ENCODE data around the gene EIF3L. TPM values are rescaled to one million over a fixed set of nuclear protein-coding genes. Genes with fewer than 3 reads are reported as not detected.

Gene EIF3L
- total RNA-seq, 1 donor from 2014 or later = 971 TPM

GRCh38 chr22:37848587-37849088 lies 581 bp upstream of the EIF3L start:
- Histone ChIP-seq H4K20me1 (ENCODE audit: low read depth) (peaks cover 34% of the 10 kb centered on the region), H3K79me2 (ENCODE audit: low read depth) (peaks cover 59% of the 10 kb centered on the region), H3F3A (ENCODE audit: low read depth) (peaks cover 46% of the 10 kb centered on the region), H3K4me3 (peak overlapping the region; percentile 64), H3K27ac (peak overlapping the region; percentile 46), H3K4me2 (peak overlapping the region; percentile 81), H3K4me1 (peaks cover 11% of the 10 kb centered on the region), H3K36me3 (peaks cover 16% of the 10 kb centered on the region), H3K9ac (peak overlapping the region; percentile 71), H3K27me3 (no peaks in the 10 kb centered on the region), H3K9me3 (ENCODE audit: low read depth) (no peaks in the 10 kb centered on the region), H2AFZ (replicated peaks) (peak overlapping the region; percentile 59)
- Mint-ChIP-seq H3K27ac (peak overlapping the region; percentile 90), H3K36me3 (peaks cover 22% of the 10 kb centered on the region), H3K4me3 (peak overlapping the region; percentile 95), H3K4me1 (peaks cover 28% of the 10 kb centered on the region), H3K9me3 (peaks cover 10% of the 10 kb centered on the region), H3K27me3 (ENCODE audit: insufficient read depth, low read depth) (peaks cover 2% of the 10 kb centered on the region)
- peak; percentile 32 for DNase-seq (ENCODE audit: low spot score)
- TF ChIP-seq EZH2 (IDR thresholded peaks at IDR 0.05) (no peak), CTCF (IDR thresholded peaks at IDR 0.05) (no peak), EZH2phosphoT487 (IDR thresholded peaks at IDR 0.05) (no peak)

- Mint-ChIP-seq H3K27ac (no peak overlapping the region), H3K36me3 (peaks cover 34% of the 10 kb centered on the region), H3K4me3 (peak overlapping the region; percentile 95), H3K4me1 (peaks cover 28% of the 10 kb centered on the region), H3K27me3 (ENCODE audit: insufficient read depth, low read depth) (peaks cover 2% of the 10 kb centered on the region), H3K9me3 (peaks cover 4% of the 10 kb centered on the region)
- H3K4me3 ChIP-seq = no peak overlapping the region
- no peak overlapping the region for H3K27ac ChIP-seq
- peaks cover 11% of the 10 kb centered on the region for H3K4me1 ChIP-seq
- no peaks in the 10 kb centered on the region for H3K27me3 ChIP-seq
- H3K36me3 ChIP-seq = peaks cover 16% of the 10 kb centered on the region
- H3K79me2 ChIP-seq (ENCODE audit: low read depth) = peaks cover 72% of the 10 kb centered on the region
- no peak overlapping the region for H2AFZ ChIP-seq (replicated peaks)
- no peak for DNase-seq (ENCODE audit: low spot score)
- H4K20me1 ChIP-seq (ENCODE audit: low read depth) = peaks cover 47% of the 10 kb centered on the region
- peaks cover 26% of the 10 kb centered on the region for H3F3A ChIP-seq (ENCODE audit: low read depth)
- TF ChIP-seq EZH2phosphoT487 (IDR thresholded peaks at IDR 0.05) = no peak
- no peak for TF ChIP-seq EZH2 (IDR thresholded peaks at IDR 0.05)
- no peak for TF ChIP-seq CTCF (IDR thresholded peaks at IDR 0.05)
- H3K9me3 ChIP-seq (ENCODE audit: low read depth) = no peaks in the 10 kb centered on the region
- H3K4me2 ChIP-seq = peak overlapping the region; percentile 81
- no peak overlapping the region for H3K9ac ChIP-seq
These were observed 1.6 kb downstream of the EIF3L start for GRCh38 chr22:37850801-37851200.

- Histone ChIP-seq H3K27ac (no peak overlapping the region), H3K36me3 (peaks cover 16% of the 10 kb centered on the region), H3K27me3 (no peaks in the 10 kb centered on the region), H3K4me2 (no peak overlapping the region), H3K4me1 (peaks cover 11% of the 10 kb centered on the region), H2AFZ (replicated peaks) (no peak overlapping the region), H3K9me3 (ENCODE audit: low read depth) (no peaks in the 10 kb centered on the region), H3F3A (ENCODE audit: low read depth) (peaks cover 20% of the 10 kb centered on the region), H4K20me1 (ENCODE audit: low read depth) (peaks cover 48% of the 10 kb centered on the region), H3K4me3 (no peak overlapping the region), H3K9ac (no peak overlapping the region), H3K79me2 (ENCODE audit: low read depth) (peaks cover 72% of the 10 kb centered on the region)
- H3K9me3 Mint-ChIP-seq = peaks cover 4% of the 10 kb centered on the region
- H3K27me3 Mint-ChIP-seq (ENCODE audit: insufficient read depth, low read depth) = no peaks in the 10 kb centered on the region
- DNase-seq (ENCODE audit: low spot score) = no peak
- H3K4me1 Mint-ChIP-seq = peaks cover 27% of the 10 kb centered on the region
- no peak for TF ChIP-seq EZH2phosphoT487 (IDR thresholded peaks at IDR 0.05)
- TF ChIP-seq CTCF (IDR thresholded peaks at IDR 0.05) = no peak
- TF ChIP-seq EZH2 (IDR thresholded peaks at IDR 0.05) = no peak
- H3K36me3 Mint-ChIP-seq = peaks cover 37% of the 10 kb centered on the region
- H3K27ac Mint-ChIP-seq = no peak overlapping the region
- H3K4me3 Mint-ChIP-seq = no peak overlapping the region
These were observed 3.2 kb downstream of the EIF3L start for GRCh38 chr22:37852418-37852817.
